Keratinocyte (primary cell): ENCODE data around the gene TMEM53. TPM values are rescaled to one million over a fixed set of nuclear protein-coding genes. Genes with fewer than 3 reads are reported as not detected.

Experiments
- DNase-seq: peaks from one replicate; pipeline ENCODE4 v3.0.0-alpha.2; 2011; ENCODE audit warnings: low read depth, missing footprints, low spot score
- FAIRE-seq: peaks from 2 replicates; lab custom pipeline; 2011; peaks lifted over from hg19 to GRCh38; lab: Jason Lieb, UNC
- H2AFZ ChIP-seq: 2 replicates; pipeline ENCODE4 v1.6.0; 2012; ENCODE audit warnings: low read length, control low read depth, inconsistent platforms; ENCODE audit not compliant: control insufficient read depth
- H3K27ac ChIP-seq: 2 replicates; pipeline ENCODE4 v1.5.1; 2011; ENCODE audit warnings: low read length; ENCODE audit not compliant: control insufficient read depth, insufficient read depth
- H3K27me3 ChIP-seq: 3 replicates; pipeline ENCODE4 v1.6.0; 2011; ENCODE audit warnings: low read length; ENCODE audit not compliant: control insufficient read depth, insufficient read depth; ENCODE audit errors: extremely low read depth
- H3K36me3 ChIP-seq, 2 experiments: 2 replicates in 1 of 2; 3 replicates in 1 of 2; pipeline ENCODE4 v1.5.1; 2011; ENCODE audit warnings: low read length in 2 of 2, mild to moderate bottlenecking in 1 of 2; ENCODE audit not compliant: control insufficient read depth in 2 of 2, insufficient read depth in 2 of 2; ENCODE audit errors: extremely low read depth in 1 of 2
- H3K4me1 ChIP-seq: 3 replicates; pipeline ENCODE4 v1.5.1; 2011; ENCODE audit warnings: low read length; ENCODE audit not compliant: control insufficient read depth, insufficient read depth; ENCODE audit errors: extremely low read depth
- H3K4me2 ChIP-seq: 3 replicates; pipeline ENCODE4 v1.6.0; 2011; ENCODE audit warnings: low read depth, low read length; ENCODE audit not compliant: control insufficient read depth, insufficient read depth; ENCODE audit errors: extremely low read depth
- H3K4me3 ChIP-seq, 3 experiments: fragments of 200-600 bp in 1 of 3; sonication (generic) in 1 of 3; 2 replicates in 2 of 3; 3 replicates in 1 of 3; pipeline ENCODE4 v1.5.1; 2011 to 2016; ENCODE audit warnings: low read length in 3 of 3, mild to moderate bottlenecking in 3 of 3, control low read depth in 2 of 3, inconsistent platforms in 1 of 3, low read depth in 1 of 3, mixed read lengths in 1 of 3, mixed run types in 1 of 3, moderate library complexity in 1 of 3; ENCODE audit not compliant: control insufficient read depth in 2 of 3, insufficient read depth in 2 of 3; ENCODE audit errors: extremely low read depth in 1 of 3
- H3K79me2 ChIP-seq: 2 replicates; pipeline ENCODE4 v1.6.0; 2012; ENCODE audit warnings: low read length; ENCODE audit not compliant: control insufficient read depth, insufficient read depth
- H3K9ac ChIP-seq: 3 replicates; pipeline ENCODE4 v1.6.0; 2011; ENCODE audit warnings: low read length; ENCODE audit not compliant: control insufficient read depth, insufficient read depth; ENCODE audit errors: extremely low read depth
- H3K9me1 ChIP-seq: 3 replicates; pipeline ENCODE4 v1.6.0; 2011; ENCODE audit warnings: low read length; ENCODE audit not compliant: control insufficient read depth, insufficient read depth; ENCODE audit errors: extremely low read depth
- H3K9me3 ChIP-seq: 2 replicates; pipeline ENCODE4 v1.5.1; 2012; ENCODE audit warnings: low read depth, low read length; ENCODE audit not compliant: control insufficient read depth
- H4K20me1 ChIP-seq: 3 replicates; pipeline ENCODE4 v1.6.0; 2011; ENCODE audit warnings: low read length; ENCODE audit not compliant: control insufficient read depth, insufficient read depth; ENCODE audit errors: extremely low read depth
- CTCF ChIP-seq, 3 experiments: IDR thresholded peaks in 1 of 3; conservative IDR thresholded peaks in 1 of 3; optimal IDR thresholded peaks in 1 of 3; 2 replicates in 2 of 3; 3 replicates in 1 of 3; pipeline versions ENCODE3 to v1.5.1; 2011; ENCODE audit warnings: low read length in 3 of 3, mild to moderate bottlenecking in 3 of 3, moderate library complexity in 2 of 3, control low read depth in 1 of 3, inconsistent platforms in 1 of 3; ENCODE audit not compliant: insufficient read depth in 2 of 3; ENCODE audit errors: extremely low read depth in 1 of 3
- EZH2 ChIP-seq: IDR thresholded peaks from one replicate; pipeline ENCODE4 v1.6.1; 2012; ENCODE audit warnings: inconsistent platforms, mild to moderate bottlenecking, low read length, moderate library complexity
- dilution Hi-C: fragments of 300-500 bp; cut with MboI; formaldehyde crosslinking; loops from one replicate; pipeline ENCODE4 v1.7.0; 2020; ENCODE audit warnings: low sequenced_read_pairs; ENCODE audit not compliant: extremely low pct_ligation_motif_present
- polyA plus RNA-seq, 5 experiments: library from polyadenylated mRNA; depleted of rRNA in 3 of 5; stranded (reverse) in 3 of 5; stranded (forward) in 1 of 5; unstranded in 1 of 5; fragments of >200 nt; gene quantifications; 1 replicate in 1 of 5; 2 replicates in 3 of 5; 3 replicates in 1 of 5; pipeline versions ENCODE4 v1.2.1 to v1.2.3, GENCODE V29; 2011 to 2012; ENCODE audit warnings: missing spikeins in 2 of 5, low read depth in 1 of 5, low replicate concordance in 1 of 5

The TMEM53 gene
- polyA plus RNA-seq, 1 donor (not counting 4 experiments of a cell fraction or from before 2014, with no cell fraction given) = 5.6 TPM

GRCh38 chr1:44660176-44660575, 14.1 kb downstream of the TMEM53 start:
- dilution Hi-C loops = no loop called here
- H3K27me3 ChIP-seq = no peaks in the 10 kb centered on the region
- H3K9me1 ChIP-seq = no peaks in the 10 kb centered on the region
- H2AFZ ChIP-seq = no peak overlapping the region
- H3K4me2 ChIP-seq = no peak overlapping the region
- TF ChIP-seq EZH2 (no peak), CTCF (optimal IDR thresholded peaks at IDR 0.05 in 1 of 3, IDR thresholded peaks at IDR 0.05 in 1 of 3, conservative IDR thresholded peaks at IDR 0.05 in 1 of 3; ENCODE audit: extremely low read depth in 1 of 3, insufficient read depth in 2 of 3, low read length in 3 of 3) (no peak)
- FAIRE-seq (no peak), DNase-seq (no peak)
- H3K79me2 ChIP-seq = no peaks in the 10 kb centered on the region
- no peaks in the 10 kb centered on the region for H3K9me3 ChIP-seq
- no peak overlapping the region for H3K27ac ChIP-seq
- H4K20me1 ChIP-seq = no peaks in the 10 kb centered on the region
- H3K4me3 ChIP-seq = no peak overlapping the region
- no peaks in the 10 kb centered on the region for H3K4me1 ChIP-seq
- no peak overlapping the region for H3K9ac ChIP-seq
- no peaks in the 10 kb centered on the region for H3K36me3 ChIP-seq

DNA sequence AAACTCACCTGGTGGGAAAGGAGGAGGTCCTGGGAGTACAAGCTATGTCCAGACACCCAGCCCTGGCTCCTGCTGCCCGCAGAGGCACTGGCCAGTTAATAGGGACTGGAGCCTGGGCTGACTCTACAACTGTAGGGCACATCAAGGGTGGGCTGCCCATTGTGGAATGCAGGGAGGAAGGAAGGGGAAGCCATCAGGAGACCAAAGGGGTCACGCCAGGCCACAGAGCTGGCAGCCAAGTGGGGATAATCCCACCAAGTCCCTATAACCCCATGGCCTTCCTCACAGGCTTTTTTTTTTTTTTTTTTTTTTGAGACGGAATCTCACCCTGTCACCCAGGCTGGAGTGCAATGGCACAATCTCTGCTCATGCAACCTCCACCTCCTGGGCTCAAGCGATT, 14.7 kb downstream of the TMEM53 start:
- H3K4me2 ChIP-seq = no peak overlapping the region
- no peak overlapping the region for H3K27ac ChIP-seq
- dilution Hi-C loops = no loop called here
- no peak overlapping the region for H3K9ac ChIP-seq
- no peak overlapping the region for H3K4me3 ChIP-seq
- H3K9me3 ChIP-seq = no peaks in the 10 kb centered on the region
- no peaks in the 10 kb centered on the region for H3K79me2 ChIP-seq
- H3K4me1 ChIP-seq = no peaks in the 10 kb centered on the region
- no peak for FAIRE-seq
- H4K20me1 ChIP-seq = no peaks in the 10 kb centered on the region
- H2AFZ ChIP-seq = no peak overlapping the region
- TF ChIP-seq CTCF (optimal IDR thresholded peaks at IDR 0.05 in 1 of 3, IDR thresholded peaks at IDR 0.05 in 1 of 3, conservative IDR thresholded peaks at IDR 0.05 in 1 of 3; ENCODE audit: extremely low read depth in 1 of 3, insufficient read depth in 2 of 3, low read length in 3 of 3) = no peak
- TF ChIP-seq EZH2 = no peak
- no peaks in the 10 kb centered on the region for H3K36me3 ChIP-seq
- no peaks in the 10 kb centered on the region for H3K9me1 ChIP-seq
- H3K27me3 ChIP-seq = no peaks in the 10 kb centered on the region
- DNase-seq = no peak
